GM19455 (cell line): ENCODE results near the gene ARRDC5.
"Not testable (repeated sequence)": the region's sequence is repeated elsewhere in the genome, so short reads cannot be mapped to it uniquely, and the experiment has no call there.

Experiments used
- ATAC-seq: cut with Tn5 transposase; IDR thresholded peaks from one replicate; pipeline ENCODE4 v1.9.1; 2021; ENCODE audit not compliant: unreplicated experiment

ARRDC5 gene

GRCh38 chr19:4902796-4903195 is at the start of gene ARRDC5:
ARRDC5 (minus strand) TSS chr19:4902896; CDS start chr19:4902825, 71 bp downstream.
- ATAC-seq = no peak

GRCh38 chr19:4951656-4952055 is 49.0 kb upstream of the ARRDC5 start:
- ATAC-seq = no peak

GRCh38 chr19:4950650-4951049 is 48.0 kb upstream of the ARRDC5 start:
- not testable (repeated sequence) for ATAC-seq

- not testable (repeated sequence) for ATAC-seq
These were observed 39.0 kb upstream of the ARRDC5 start for GRCh38 chr19:4941638-4942169.

- ATAC-seq = no peak
These were observed 36.8 kb upstream of the ARRDC5 start for GRCh38 chr19:4939466-4939865.

GRCh38 chr19:4938461-4938860 is 35.8 kb upstream of the ARRDC5 start:
- ATAC-seq = not testable (repeated sequence)

- ATAC-seq = no peak
These were observed 34.4 kb upstream of the ARRDC5 start for GRCh38 chr19:4937060-4937459.

GRCh38 chr19:4935444-4935843 is 32.7 kb upstream of the ARRDC5 start:
- ATAC-seq = no peak

- no peak for ATAC-seq
These were observed 30.8 kb upstream of the ARRDC5 start for GRCh38 chr19:4933528-4933927.

GRCh38 chr19:4932711-4933110 is 30.0 kb upstream of the ARRDC5 start:
- ATAC-seq = no peak

GRCh38 chr19:4930664-4931063 is 28.0 kb upstream of the ARRDC5 start:
- no peak for ATAC-seq

GRCh38 chr19:4929186-4929585 is 26.5 kb upstream of the ARRDC5 start:
- ATAC-seq = no peak

- no peak for ATAC-seq
These were observed 20.6 kb upstream of the ARRDC5 start for GRCh38 chr19:4923276-4923747.

GRCh38 chr19:4922530-4923275 is 20.0 kb upstream of the ARRDC5 start:
- no peak for ATAC-seq

- ATAC-seq = no peak
These were observed 13.8 kb upstream of the ARRDC5 start for GRCh38 chr19:4916292-4917082.

GRCh38 chr19:4914736-4915501 is 12.2 kb upstream of the ARRDC5 start:
- ATAC-seq = no peak

GRCh38 chr19:4913996-4914735 is 11.5 kb upstream of the ARRDC5 start:
- ATAC-seq = no peak

GRCh38 chr19:4911786-4912672 is 9.3 kb upstream of the ARRDC5 start:
- ATAC-seq = no peak

- no peak for ATAC-seq
These were observed 8.6 kb upstream of the ARRDC5 start for GRCh38 chr19:4911314-4911713.
